ENCODE results near the gene MAP7. TPM values are rescaled to one million over a fixed set of nuclear protein-coding genes. Genes with fewer than 3 reads are reported as not detected.

The MAP7 gene
- total RNA-seq, 6 experiments from 2014 or later = 0.14 to 0.65 (median 0.51) TPM

DNA sequence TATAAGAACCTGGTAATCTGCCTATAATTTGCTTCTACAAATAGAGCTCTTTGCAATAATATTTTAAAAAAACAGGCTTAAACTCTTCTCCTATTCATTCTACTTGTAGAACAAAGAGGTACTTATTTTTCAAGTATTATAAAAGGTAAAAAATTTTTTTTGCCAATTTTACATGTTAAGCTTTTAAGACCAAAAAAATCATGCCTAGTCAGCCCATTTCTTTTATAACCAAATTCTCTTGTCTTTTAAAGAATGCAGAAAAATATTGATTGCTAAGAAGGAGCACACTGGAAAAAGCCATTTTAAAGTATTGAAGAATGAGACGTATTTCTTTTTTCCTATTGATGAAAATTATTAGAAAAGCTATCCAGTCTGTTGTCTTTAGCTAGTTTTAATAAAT is 206.5 kb downstream of the MAP7 start:
- H3K27me3 Mint-ChIP-seq (ENCODE audit: insufficient read depth) = peaks cover 6% of the 10 kb centered on the region
- DNase-seq = no peak
- H3K9me3 Mint-ChIP-seq = no peaks in the 10 kb centered on the region
- TF ChIP-seq, protein P1, sequence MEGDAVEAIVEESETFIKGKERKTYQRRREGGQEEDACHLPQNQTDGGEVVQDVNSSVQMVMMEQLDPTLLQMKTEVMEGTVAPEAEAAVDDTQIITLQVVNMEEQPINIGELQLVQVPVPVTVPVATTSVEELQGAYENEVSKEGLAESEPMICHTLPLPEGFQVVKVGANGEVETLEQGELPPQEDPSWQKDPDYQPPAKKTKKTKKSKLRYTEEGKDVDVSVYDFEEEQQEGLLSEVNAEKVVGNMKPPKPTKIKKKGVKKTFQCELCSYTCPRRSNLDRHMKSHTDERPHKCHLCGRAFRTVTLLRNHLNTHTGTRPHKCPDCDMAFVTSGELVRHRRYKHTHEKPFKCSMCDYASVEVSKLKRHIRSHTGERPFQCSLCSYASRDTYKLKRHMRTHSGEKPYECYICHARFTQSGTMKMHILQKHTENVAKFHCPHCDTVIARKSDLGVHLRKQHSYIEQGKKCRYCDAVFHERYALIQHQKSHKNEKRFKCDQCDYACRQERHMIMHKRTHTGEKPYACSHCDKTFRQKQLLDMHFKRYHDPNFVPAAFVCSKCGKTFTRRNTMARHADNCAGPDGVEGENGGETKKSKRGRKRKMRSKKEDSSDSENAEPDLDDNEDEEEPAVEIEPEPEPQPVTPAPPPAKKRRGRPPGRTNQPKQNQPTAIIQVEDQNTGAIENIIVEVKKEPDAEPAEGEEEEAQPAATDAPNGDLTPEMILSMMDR (IDR thresholded peaks at IDR 0.05) = no peak
- H3K4me1 Mint-ChIP-seq (ENCODE audit: low read depth) = peaks cover 10% of the 10 kb centered on the region
- H3K4me3 Mint-ChIP-seq = no peak overlapping the region
- no peaks in the 10 kb centered on the region for H3K36me3 Mint-ChIP-seq (ENCODE audit: low read depth)
- no peak overlapping the region for H3K27ac Mint-ChIP-seq

DNA sequence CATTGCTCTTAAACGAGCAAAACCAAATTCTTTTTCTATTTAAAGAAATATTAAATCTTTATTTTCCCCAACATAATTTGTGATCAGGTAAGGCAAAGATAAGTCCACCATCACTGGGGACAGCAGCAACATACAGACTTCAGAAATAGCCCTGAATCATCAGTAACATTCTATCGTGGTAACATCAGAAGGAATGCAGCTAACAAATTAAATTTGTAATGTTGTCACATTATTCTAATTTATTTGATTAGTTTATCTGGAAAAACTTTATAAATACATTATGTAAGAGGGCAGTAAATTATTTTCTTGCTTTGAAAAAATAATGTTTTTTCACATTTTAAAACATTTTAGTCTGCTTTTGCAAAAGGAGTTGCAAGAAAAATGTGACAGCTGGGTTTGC is 206.9 kb downstream of the MAP7 start:
- no peak overlapping the region for H3K27ac Mint-ChIP-seq
- TF ChIP-seq, protein P1 (IDR thresholded peaks at IDR 0.05) = no peak
- no peak for DNase-seq
- peaks cover 10% of the 10 kb centered on the region for H3K4me1 Mint-ChIP-seq (ENCODE audit: low read depth)
- H3K36me3 Mint-ChIP-seq (ENCODE audit: low read depth) = no peaks in the 10 kb centered on the region
- no peaks in the 10 kb centered on the region for H3K9me3 Mint-ChIP-seq
- no peak overlapping the region for H3K4me3 Mint-ChIP-seq
- peaks cover 5% of the 10 kb centered on the region; the same call in 1 of the 2 replicates for H3K27me3 Mint-ChIP-seq (ENCODE audit: insufficient read depth)

GRCh38 chr6:136341967-136342366 is 208.3 kb downstream of the MAP7 start:
- peaks cover 9% of the 10 kb centered on the region for H3K27me3 Mint-ChIP-seq (ENCODE audit: insufficient read depth)
- H3K4me3 Mint-ChIP-seq = no peak overlapping the region
- DNase-seq = peak; percentile 40
- no peaks in the 10 kb centered on the region for H3K9me3 Mint-ChIP-seq
- TF ChIP-seq, protein P1 (IDR thresholded peaks at IDR 0.05) = peak; percentile 60
- H3K27ac Mint-ChIP-seq = no peak overlapping the region
- peaks cover 10% of the 10 kb centered on the region for H3K4me1 Mint-ChIP-seq (ENCODE audit: low read depth)
- H3K36me3 Mint-ChIP-seq (ENCODE audit: low read depth) = no peaks in the 10 kb centered on the region

GRCh38 chr6:136341367-136341766 is 208.9 kb downstream of the MAP7 start:
- H3K27ac Mint-ChIP-seq = no peak overlapping the region
- DNase-seq = no peak
- no peaks in the 10 kb centered on the region for H3K36me3 Mint-ChIP-seq (ENCODE audit: low read depth)
- H3K4me1 Mint-ChIP-seq (ENCODE audit: low read depth) = peaks cover 10% of the 10 kb centered on the region
- H3K27me3 Mint-ChIP-seq (ENCODE audit: insufficient read depth) = peaks cover 9% of the 10 kb centered on the region
- no peak overlapping the region for H3K4me3 Mint-ChIP-seq
- H3K9me3 Mint-ChIP-seq = no peaks in the 10 kb centered on the region
- TF ChIP-seq, protein P1 (IDR thresholded peaks at IDR 0.05) = no peak

- no peaks in the 10 kb centered on the region for H3K9me3 Mint-ChIP-seq
- TF ChIP-seq, protein P1 (IDR thresholded peaks at IDR 0.05) = no peak
- no peak overlapping the region for H3K27ac Mint-ChIP-seq
- H3K4me3 Mint-ChIP-seq = no peak overlapping the region
- DNase-seq = no peak
- no peaks in the 10 kb centered on the region for H3K4me1 Mint-ChIP-seq (ENCODE audit: low read depth)
- no peaks in the 10 kb centered on the region for H3K36me3 Mint-ChIP-seq (ENCODE audit: low read depth)
- peaks cover 16% of the 10 kb centered on the region for H3K27me3 Mint-ChIP-seq (ENCODE audit: insufficient read depth)
Measured at GRCh38 chr6:136338486-136338885, 211.7 kb downstream of the MAP7 start.

DNA sequence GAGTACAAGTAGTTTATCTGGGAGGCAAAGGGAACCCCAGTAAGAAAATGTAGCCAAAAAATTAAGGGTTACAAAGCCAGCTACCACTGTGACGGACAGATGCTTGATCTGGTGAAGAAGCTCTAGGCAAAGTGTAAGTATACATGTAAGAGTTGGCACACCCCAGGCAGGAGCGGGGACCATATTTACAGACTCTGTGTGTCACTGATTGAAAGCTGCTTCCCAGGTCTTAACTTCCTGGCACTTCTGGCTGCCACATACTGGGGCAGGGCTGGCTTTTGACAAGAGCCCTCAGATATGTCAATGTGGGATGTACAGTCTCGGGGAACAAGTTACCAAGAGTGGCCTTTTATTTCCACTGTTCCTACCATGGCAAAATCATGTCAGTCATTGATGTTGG is 212.6 kb downstream of the MAP7 start:
- Mint-ChIP-seq H3K27ac (no peak overlapping the region), H3K9me3 (no peaks in the 10 kb centered on the region), H3K4me1 (ENCODE audit: low read depth) (no peaks in the 10 kb centered on the region)

More for the DNA sequence above, 212.6 kb downstream of the MAP7 start:
- TF ChIP-seq, protein P1 (IDR thresholded peaks at IDR 0.05) = no peak
- Mint-ChIP-seq H3K4me3 (no peak overlapping the region), H3K36me3 (ENCODE audit: low read depth) (no peaks in the 10 kb centered on the region), H3K27me3 (ENCODE audit: insufficient read depth) (peaks cover 16% of the 10 kb centered on the region)
- no peak for DNase-seq

Measured in HFFc6 (cell line).